Panc1 (cell line): ENCODE results near the gene RTF1. TPM values are rescaled to one million over a fixed set of nuclear protein-coding genes. Genes with fewer than 3 reads are reported as not detected.

Experiments
- ATAC-seq: fragments of 200-7000 bp; cut with Tn5 transposase; 2 replicates; pipeline ENCODE4 v1.9.1; 2020; ENCODE audit warnings: mild to moderate bottlenecking, moderate library complexity
- BruUV-seq: library from RNA; stranded (reverse); fragments of 400-500 nt; replicated peaks from 2 replicates; lab custom pipeline; 2021; lab: Mats Ljungman, UMichigan
- CTCF ChIA-PET: fragments of 300-600 bp; sonication (Branson Sonifier 250); formaldehyde crosslinking; loops from one replicate; lab custom pipeline; 2022; ENCODE audit warnings: antibody characterized with exemption; lab: Charles Lee
- POLR2A ChIA-PET: fragments of 300-600 bp; sonication (Branson Sonifier 250); formaldehyde crosslinking; loops from one replicate; lab custom pipeline; 2022; ENCODE audit warnings: antibody characterized with exemption; lab: Charles Lee
- DNase-seq: peaks from one replicate; pipeline ENCODE4 v3.0.0-alpha.2; 2010; ENCODE audit warnings: low read depth, low spot score
- H3K27ac ChIP-seq: 2 replicates; pipeline ENCODE4 v1.5.1; 2011; ENCODE audit warnings: mild to moderate bottlenecking, low read length, inconsistent platforms
- H3K27me3 ChIP-seq: fragments of 200-500 bp; sonication (Bioruptor generic); 2 replicates; pipeline ENCODE4 v1.6.0; 2014; ENCODE audit warnings: low read length, inconsistent platforms; ENCODE audit not compliant: control insufficient read depth, insufficient read depth
- H3K36me3 ChIP-seq: fragments of 200-500 bp; sonication (Bioruptor generic); 2 replicates; pipeline ENCODE4 v1.5.1; 2014; ENCODE audit warnings: inconsistent platforms, mild to moderate bottlenecking, low read length, moderate library complexity; ENCODE audit not compliant: control insufficient read depth, insufficient read depth
- H3K4me1 ChIP-seq: 2 replicates; pipeline ENCODE4 v1.5.1; 2011; ENCODE audit warnings: inconsistent platforms, mild to moderate bottlenecking, low read length, moderate library complexity; ENCODE audit not compliant: control insufficient read depth, insufficient read depth
- H3K4me3 ChIP-seq, 2 experiments: 2 replicates each; pipeline ENCODE4 v1.5.1; 2011 to 2012; ENCODE audit warnings: low read depth in 2 of 2, low read length in 2 of 2, mild to moderate bottlenecking in 2 of 2, inconsistent platforms in 1 of 2, moderate library complexity in 1 of 2
- H3K9me3 ChIP-seq: fragments of 200-500 bp; sonication (Bioruptor generic); 2 replicates; pipeline ENCODE4 v1.5.1; 2014; ENCODE audit warnings: low read depth, mild to moderate bottlenecking, inconsistent platforms, low read length, moderate library complexity; ENCODE audit not compliant: control insufficient read depth, insufficient read depth
- POLR2AphosphoS5 ChIP-seq: IDR thresholded peaks from 2 replicates; pipeline ENCODE4 v1.6.1; 2012; ENCODE audit warnings: mild to moderate bottlenecking, low read depth, low read length, moderate library complexity
- SIN3A ChIP-seq: IDR thresholded peaks from 2 replicates; pipeline ENCODE4 v1.6.1; 2012; ENCODE audit warnings: low read depth, mild to moderate bottlenecking, low read length, moderate library complexity, borderline replicate concordance; ENCODE audit not compliant: insufficient read depth
- TCF7L2 ChIP-seq: IDR thresholded peaks from 2 replicates; pipeline ENCODE4 v1.6.1; 2011; ENCODE audit warnings: mild to moderate bottlenecking, low read depth, low read length, inconsistent platforms
- in situ Hi-C: cut with HindIII; loops from 2 replicates; pipeline ENCODE4 v1.10.0; 2016; ENCODE audit warnings: low sequenced_read_pairs, low pct_unique_long_range_greater_than_20kb
- intact Hi-C: fragments of 100-400 bp; cut with micrococcal nuclease; formaldehyde crosslinking; loops from one replicate; pipeline ENCODE4 v1.10.0; 2022; ENCODE audit not compliant: unreplicated experiment
- total RNA-seq: library from RNA; stranded (reverse); gene quantifications from one replicate; pipeline ENCODE4 v1.2.1, GENCODE V29; 2021; ENCODE audit not compliant: unreplicated experiment
- TF ChIP-seq, protein P1 (sequence below): fragments of 450-650 bp; IDR thresholded peaks from 2 replicates; pipeline ENCODE4 v1.5.1; 2017; ENCODE audit warnings: mild to moderate bottlenecking
- TF ChIP-seq, protein P2 (sequence below), 2 experiments: IDR thresholded peaks; 2 replicates each; pipeline ENCODE4 v1.6.1; 2011 to 2012; ENCODE audit warnings: low read depth in 2 of 2, control low read depth in 1 of 2, low read length in 1 of 2, mild to moderate bottlenecking in 1 of 2, moderate library complexity in 1 of 2; ENCODE audit not compliant: insufficient read depth in 1 of 2

RTF1 gene
- total RNA-seq, 1 experiment from 2014 or later, result 43.5 TPM

DNA sequence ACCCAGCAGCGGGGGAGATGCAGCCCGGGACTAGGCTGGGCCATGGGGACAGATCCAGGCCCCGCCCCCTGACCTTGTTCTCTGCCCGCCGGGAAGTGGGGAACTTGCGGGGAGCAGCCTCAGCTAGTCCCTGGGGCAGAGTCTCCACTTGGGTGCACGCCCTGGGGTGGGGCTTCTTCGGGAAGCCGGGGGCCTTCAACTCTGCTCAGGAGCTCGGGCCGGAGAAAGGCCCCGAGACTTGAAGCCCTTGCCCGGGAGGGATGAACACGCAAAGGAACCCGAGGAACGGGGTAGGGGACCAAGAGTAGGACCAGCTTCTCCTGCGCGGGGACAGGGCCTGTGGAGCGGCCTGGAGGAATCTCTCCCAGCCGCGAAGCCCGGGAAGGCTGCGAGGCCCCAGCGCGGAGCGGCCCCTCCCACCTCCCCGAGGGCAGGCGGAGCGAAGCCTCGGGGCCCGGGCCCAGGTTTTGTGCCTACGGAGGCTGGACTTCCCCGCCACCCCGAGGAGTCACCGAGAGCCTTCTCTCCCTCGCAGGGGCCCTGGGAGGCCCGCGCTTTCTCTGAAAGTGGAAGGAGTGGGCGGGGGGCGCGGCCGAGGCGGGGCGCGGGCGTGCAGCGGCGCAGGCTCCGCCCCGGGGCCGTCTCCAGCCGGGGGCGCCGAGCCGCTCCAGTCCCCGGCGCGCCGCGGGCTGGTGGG, 76.5 kb downstream of the RTF1 start, which contains the start of gene ITPKA:
Gene ITPKA (plus strand): TSS at position 670 of the 697 bp plus-strand sequence. CDS start 54 bp downstream, outside the sequence.
- Histone ChIP-seq H3K4me3 (peak within 1 kb of the TSS; percentile 62 to 65), H3K9me3 (no peaks in the 10 kb centered on the region), H3K36me3 (no peaks in the 10 kb centered on the region), H3K4me1 (0 out of 2 replicates have a peak, but pooled peaks cover 5% of the 10 kb centered on the region), H3K27ac (peak within 1 kb of the TSS; percentile 77), H3K27me3 (no peaks in the 10 kb centered on the region)
- ATAC-seq (peak; percentile 85), DNase-seq (no peak)
- intact Hi-C loops (no loop called here), in situ Hi-C loops (no loop called here)
- CTCF ChIA-PET, result interaction anchor here (0.6 to 0.9 kb wide), 2 partner anchors 33 to 398 kb away, joined by 8 to 9 read pairs; no protein-coding TSS in a partner anchor
- TF ChIP-seq, protein P1, sequence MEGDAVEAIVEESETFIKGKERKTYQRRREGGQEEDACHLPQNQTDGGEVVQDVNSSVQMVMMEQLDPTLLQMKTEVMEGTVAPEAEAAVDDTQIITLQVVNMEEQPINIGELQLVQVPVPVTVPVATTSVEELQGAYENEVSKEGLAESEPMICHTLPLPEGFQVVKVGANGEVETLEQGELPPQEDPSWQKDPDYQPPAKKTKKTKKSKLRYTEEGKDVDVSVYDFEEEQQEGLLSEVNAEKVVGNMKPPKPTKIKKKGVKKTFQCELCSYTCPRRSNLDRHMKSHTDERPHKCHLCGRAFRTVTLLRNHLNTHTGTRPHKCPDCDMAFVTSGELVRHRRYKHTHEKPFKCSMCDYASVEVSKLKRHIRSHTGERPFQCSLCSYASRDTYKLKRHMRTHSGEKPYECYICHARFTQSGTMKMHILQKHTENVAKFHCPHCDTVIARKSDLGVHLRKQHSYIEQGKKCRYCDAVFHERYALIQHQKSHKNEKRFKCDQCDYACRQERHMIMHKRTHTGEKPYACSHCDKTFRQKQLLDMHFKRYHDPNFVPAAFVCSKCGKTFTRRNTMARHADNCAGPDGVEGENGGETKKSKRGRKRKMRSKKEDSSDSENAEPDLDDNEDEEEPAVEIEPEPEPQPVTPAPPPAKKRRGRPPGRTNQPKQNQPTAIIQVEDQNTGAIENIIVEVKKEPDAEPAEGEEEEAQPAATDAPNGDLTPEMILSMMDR, result no peak
- 0 out of 2 replicates have a peak, but pooled peaks have one; percentile 76 for TF ChIP-seq SIN3A
- POLR2A ChIA-PET, result interaction anchor here (0.6 kb wide), 1 partner anchor 29 kb away, joined by 4 read pairs; no protein-coding TSS in a partner anchor
- BruUV-seq, result no TSS peak

DNA sequence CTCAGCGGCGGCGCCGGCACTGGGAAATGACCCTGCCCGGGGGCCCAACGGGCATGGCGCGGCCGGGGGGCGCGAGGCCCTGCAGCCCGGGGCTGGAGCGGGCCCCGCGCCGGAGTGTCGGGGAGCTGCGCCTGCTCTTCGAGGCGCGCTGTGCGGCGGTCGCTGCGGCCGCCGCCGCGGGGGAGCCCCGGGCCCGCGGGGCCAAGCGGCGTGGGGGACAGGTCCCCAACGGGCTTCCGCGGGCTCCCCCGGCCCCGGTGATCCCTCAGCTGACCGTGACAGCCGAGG, 77.0 kb downstream of the RTF1 start:
- peak; percentile 42 for ATAC-seq

More for the DNA sequence above, 77.0 kb downstream of the RTF1 start:
- no peaks in the 10 kb centered on the region for H3K27me3 ChIP-seq
- H3K9me3 ChIP-seq, result no peaks in the 10 kb centered on the region
- intact Hi-C loops, result no loop called here
- peak overlapping the region; percentile 62 to 65 for H3K4me3 ChIP-seq
- ChIA-PET POLR2A (interaction anchor here (0.6 kb wide), 1 partner anchor 126 kb away, joined by 8 read pairs; no protein-coding TSS in a partner anchor), CTCF (interaction anchor here (0.6 kb wide), 2 partner anchors 30 to 397 kb away, joined by 3 to 8 read pairs; no protein-coding TSS in a partner anchor)
- H3K27ac ChIP-seq, result no peak overlapping the region
- no TSS peak for BruUV-seq
- in situ Hi-C loops, result no loop called here
- H3K36me3 ChIP-seq, result no peaks in the 10 kb centered on the region
- DNase-seq, result no peak
- TF ChIP-seq POLR2AphosphoS5, result no peak
- no peak for TF ChIP-seq TCF7L2
- TF ChIP-seq, protein P2, sequence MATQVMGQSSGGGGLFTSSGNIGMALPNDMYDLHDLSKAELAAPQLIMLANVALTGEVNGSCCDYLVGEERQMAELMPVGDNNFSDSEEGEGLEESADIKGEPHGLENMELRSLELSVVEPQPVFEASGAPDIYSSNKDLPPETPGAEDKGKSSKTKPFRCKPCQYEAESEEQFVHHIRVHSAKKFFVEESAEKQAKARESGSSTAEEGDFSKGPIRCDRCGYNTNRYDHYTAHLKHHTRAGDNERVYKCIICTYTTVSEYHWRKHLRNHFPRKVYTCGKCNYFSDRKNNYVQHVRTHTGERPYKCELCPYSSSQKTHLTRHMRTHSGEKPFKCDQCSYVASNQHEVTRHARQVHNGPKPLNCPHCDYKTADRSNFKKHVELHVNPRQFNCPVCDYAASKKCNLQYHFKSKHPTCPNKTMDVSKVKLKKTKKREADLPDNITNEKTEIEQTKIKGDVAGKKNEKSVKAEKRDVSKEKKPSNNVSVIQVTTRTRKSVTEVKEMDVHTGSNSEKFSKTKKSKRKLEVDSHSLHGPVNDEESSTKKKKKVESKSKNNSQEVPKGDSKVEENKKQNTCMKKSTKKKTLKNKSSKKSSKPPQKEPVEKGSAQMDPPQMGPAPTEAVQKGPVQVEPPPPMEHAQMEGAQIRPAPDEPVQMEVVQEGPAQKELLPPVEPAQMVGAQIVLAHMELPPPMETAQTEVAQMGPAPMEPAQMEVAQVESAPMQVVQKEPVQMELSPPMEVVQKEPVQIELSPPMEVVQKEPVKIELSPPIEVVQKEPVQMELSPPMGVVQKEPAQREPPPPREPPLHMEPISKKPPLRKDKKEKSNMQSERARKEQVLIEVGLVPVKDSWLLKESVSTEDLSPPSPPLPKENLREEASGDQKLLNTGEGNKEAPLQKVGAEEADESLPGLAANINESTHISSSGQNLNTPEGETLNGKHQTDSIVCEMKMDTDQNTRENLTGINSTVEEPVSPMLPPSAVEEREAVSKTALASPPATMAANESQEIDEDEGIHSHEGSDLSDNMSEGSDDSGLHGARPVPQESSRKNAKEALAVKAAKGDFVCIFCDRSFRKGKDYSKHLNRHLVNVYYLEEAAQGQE (IDR thresholded peaks at IDR 0.05; ENCODE audit: insufficient read depth in 1 of 2, low read depth in 2 of 2, low read length in 1 of 2), result no peak
- 0 out of 2 replicates have a peak, but pooled peaks cover 5% of the 10 kb centered on the region for H3K4me1 ChIP-seq
